ENCODE data around the gene TAS1R1. TPM values are rescaled to one million over a fixed set of nuclear protein-coding genes. Genes with fewer than 3 reads are reported as not detected.

Gene TAS1R1
- total RNA-seq, 2 experiments from 2014 or later, result not detected

- H3K4me1 Mint-ChIP-seq (ENCODE audit: low read depth), result peaks cover 30% of the 10 kb centered on the region
- no peaks in the 10 kb centered on the region for H3K27me3 Mint-ChIP-seq
- H3K4me3 Mint-ChIP-seq, result peak overlapping the region; percentile 94
- no peaks in the 10 kb centered on the region for H3K9me3 Mint-ChIP-seq
- H3K27ac Mint-ChIP-seq, result peak overlapping the region; percentile 95
- no peak for TF ChIP-seq CTCF (IDR thresholded peaks at IDR 0.05)
- ATAC-seq, result no peak
- H3K36me3 Mint-ChIP-seq (ENCODE audit: low read depth), result peaks cover 7% of the 10 kb centered on the region
- POLR2A ChIA-PET, result interaction anchor here (0.9 to 6.3 kb wide), 6 partner anchors 8 to 86 kb away, joined by 3 to 59 read pairs (median 4); partner anchors contain the start of genes KLHL21, NOL9 and TAS1R1
- DNase-seq, result peak; percentile 34
- intact Hi-C loops (cut with micrococcal nuclease), result no loop called here
- CTCF ChIA-PET, result interaction anchor here (0.9 to 4.1 kb wide), 3 partner anchors 19 to 66 kb away, joined by 3 to 22 read pairs (median 7); partner anchors contain the start of genes NOL9 and TAS1R1
These were observed 25.7 kb downstream of the TAS1R1 start for GRCh38 chr1:6580593-6581409.

- Mint-ChIP-seq H3K4me3 (peak overlapping the region; percentile 94), H3K27ac (peak overlapping the region; percentile 63), H3K36me3 (ENCODE audit: low read depth) (peaks cover 7% of the 10 kb centered on the region), H3K27me3 (no peaks in the 10 kb centered on the region), H3K9me3 (no peaks in the 10 kb centered on the region), H3K4me1 (ENCODE audit: low read depth) (peaks cover 30% of the 10 kb centered on the region)
- ATAC-seq (no peak), DNase-seq (no peak)
- no peak for TF ChIP-seq CTCF (IDR thresholded peaks at IDR 0.05)
- intact Hi-C loops (cut with micrococcal nuclease), result no loop called here
- ChIA-PET CTCF (interaction anchor here (0.9 to 1.1 kb wide), 2 partner anchors 18 to 29 kb away, joined by 3 read pairs; no protein-coding TSS in a partner anchor), POLR2A (interaction anchor here (0.8 to 6.3 kb wide), 2 partner anchors 20 to 92 kb away, joined by 3 to 59 read pairs; partner anchors contain the start of gene KLHL21)
These were observed 26.6 kb downstream of the TAS1R1 start for GRCh38 chr1:6581561-6582305.

GRCh38 chr1:6582370-6582769 is 27.3 kb downstream of the TAS1R1 start:
- POLR2A ChIA-PET, result interaction anchor here (1.0 to 1.8 kb wide), 2 partner anchors 11 to 519 kb away, joined by 4 to 6 read pairs; no protein-coding TSS in a partner anchor

More at GRCh38 chr1:6582370-6582769, 27.3 kb downstream of the TAS1R1 start:
- intact Hi-C loops (cut with micrococcal nuclease), result no loop called here
- CTCF ChIA-PET, result interaction anchor here (0.8 to 1.3 kb wide), 3 partner anchors 18 to 30 kb away, joined by 3 to 4 read pairs (median 3); partner anchors contain the start of gene NOL9
- Mint-ChIP-seq H3K27me3 (no peaks in the 10 kb centered on the region), H3K4me1 (ENCODE audit: low read depth) (peaks cover 31% of the 10 kb centered on the region), H3K9me3 (no peaks in the 10 kb centered on the region), H3K36me3 (ENCODE audit: low read depth) (peaks cover 7% of the 10 kb centered on the region), H3K27ac (peak overlapping the region; percentile 69), H3K4me3 (no peak overlapping the region)
- TF ChIP-seq CTCF (IDR thresholded peaks at IDR 0.05), result no peak
- DNase-seq (no peak), ATAC-seq (no peak)

Measured in activated CD8-positive, alpha-beta T cell treated with anti-CD3 and anti-CD28 coated beads for 36 hours (primary cell).